SK-N-SH treated with all-trans-retinoic acid at 6 μM for 48 hours (cell line): ENCODE measurements around the gene TOB2.
"Not testable (repeated sequence)": the region's sequence is repeated elsewhere in the genome, so short reads cannot be mapped to it uniquely, and the experiment has no call there.

Experiments used
- CSDC2 ChIP-seq: fragments of 250-450 bp; sonication (Bioruptor Pico); IDR thresholded peaks from 2 replicates; pipeline ENCODE4 v1.5.0; 2020; ENCODE audit warnings: mild to moderate bottlenecking, moderate library complexity
- GLIS3 ChIP-seq: fragments of 250-450 bp; sonication (Bioruptor Pico); IDR thresholded peaks from 2 replicates; pipeline ENCODE4 v1.5.0; 2020; ENCODE audit warnings: mild to moderate bottlenecking, moderate library complexity
- ISL1 ChIP-seq: fragments of 250-450 bp; sonication (Bioruptor Pico); IDR thresholded peaks from 2 replicates; pipeline ENCODE4 v2.1.2; 2022; ENCODE audit warnings: mild to moderate bottlenecking, moderate library complexity
- RARB ChIP-seq: fragments of 250-450 bp; sonication (Bioruptor Pico); IDR thresholded peaks from 2 replicates; pipeline ENCODE4 v1.8.0; 2021; ENCODE audit warnings: mild to moderate bottlenecking, moderate library complexity
- ZC3H10 ChIP-seq: fragments of 250-450 bp; sonication (Bioruptor Pico); IDR thresholded peaks from 2 replicates; pipeline ENCODE4 v1.5.1; 2021; ENCODE audit warnings: mild to moderate bottlenecking, moderate library complexity

GRCh38 chr22:41434361-41435003 is 12.1 kb downstream of the TOB2 start:
- not testable (repeated sequence) for TF ChIP-seq CSDC2, RARB, ISL1, GLIS3, ZC3H10 (CRISPR knock-in tag)
